Body of pancreas (tissue), 4 donors: ENCODE results near the gene ADAMTS19. TPM values are rescaled to one million over a fixed set of nuclear protein-coding genes. Genes with fewer than 3 reads are reported as not detected.

Experiments
- ATAC-seq: fragments of 150-250 bp; one replicate; pipeline ENCODE4 v1.9.1; 2016
- DNase-seq, 4 donors: peaks; one replicate each; pipeline ENCODE4 v3.0.0-alpha.2; 2019
- H3K27ac ChIP-seq, 4 donors: fragments of 200-600 bp; sonication (generic); 1 replicate in 3 of 4; 2 replicates in 1 of 4; pipeline versions ENCODE4 v1.5.1 to v1.6.1; 2016 to 2019; ENCODE audit warnings: mild to moderate bottlenecking in 1 of 4, mixed read lengths in 1 of 4, moderate library complexity in 1 of 4
- H3K27me3 ChIP-seq, 2 donors: fragments of 200-600 bp; sonication (generic); one replicate each; pipeline ENCODE4 v1.6.0; 2016; ENCODE audit warnings: mild to moderate bottlenecking in 1 of 2
- H3K36me3 ChIP-seq, 2 donors: fragments of 200-600 bp; sonication (generic); replicated peaks in 1 of 2; 2 replicates each; pipeline ENCODE4 v1.5.1; 2016; ENCODE audit warnings: low read depth in 2 of 2; ENCODE audit not compliant: insufficient read depth in 1 of 2
- H3K4me1 ChIP-seq: fragments of 200-600 bp; sonication (generic); one replicate; pipeline ENCODE4 v1.6.0; 2016
- H3K4me3 ChIP-seq, 2 donors: fragments of 200-600 bp; sonication (generic); 1 replicate in 1 of 2; 2 replicates in 1 of 2; pipeline ENCODE4 v1.5.1; 2016 to 2019
- H3K9me3 ChIP-seq, 3 donors: fragments of 200-600 bp; sonication (generic); 1 replicate in 2 of 3; 2 replicates in 1 of 3; pipeline ENCODE4 v1.5.1; 2016
- CTCF ChIP-seq, 7 experiments: fragments of 450-650 bp in 4 of 7; fragments of 200-600 bp in 3 of 7; sonication (generic) in 3 of 7; IDR thresholded peaks; one replicate each; pipeline ENCODE4 v1.5.1; 2016 to 2019; ENCODE audit warnings: antibody characterized with exemption in 7 of 7
- POLR2A ChIP-seq, 3 donors: fragments of 450-650 bp; IDR thresholded peaks; one replicate each; pipeline ENCODE4 v1.6.1; 2016; ENCODE audit warnings: antibody characterized with exemption in 3 of 3, mild to moderate bottlenecking in 2 of 3
- WGBS, 2 donors: methylation state at CpG; one replicate each; pipeline ENCODE4 v1.1.5; 2017; 5-methylcytosine and 5-hydroxymethylcytosine counted together
- intact Hi-C: fragments of 100-400 bp; cut with DNase I; formaldehyde crosslinking; loops from one replicate; pipeline ENCODE4 v1.15.1; 2023
- total RNA-seq, 2 donors: library from RNA; depleted of rRNA; stranded (reverse); fragments of >200 nt; gene quantifications; one replicate each; pipeline ENCODE4 v1.1.0, GENCODE V29; 2016

Gene ADAMTS19
- total RNA-seq, 2 donors from 2014 or later = 0.26 to 1.3 TPM

GRCh38 chr5:129438322-129438721 lies 21.8 kb upstream of the ADAMTS19 start:
- H3K9me3 ChIP-seq = no peaks in the 10 kb centered on the region
- peak overlapping the region in 3 of 4 donors; percentile 47 to 74 (median 60) for H3K27ac ChIP-seq
- H3K27me3 ChIP-seq = no peaks in the 10 kb centered on the region
- intact Hi-C loops = no loop called here
- peaks cover 9% of the 10 kb centered on the region for H3K4me1 ChIP-seq
- WGBS, 2 donors = 32 to 35% methylated on average over 3 of the region's 3 CpGs
- peak in 3 of 4 donors; percentile 35 to 49 (median 48) for DNase-seq
- TF ChIP-seq POLR2A (IDR thresholded peaks at IDR 0.05) (peak in 2 of 3 donors; percentile 31 to 44), CTCF (IDR thresholded peaks at IDR 0.05) (peak in 1 of 7 experiments; percentile 10)
- peak; percentile 45 for ATAC-seq
- H3K36me3 ChIP-seq = no peaks in the 10 kb centered on the region
- no peak overlapping the region for H3K4me3 ChIP-seq

DNA sequence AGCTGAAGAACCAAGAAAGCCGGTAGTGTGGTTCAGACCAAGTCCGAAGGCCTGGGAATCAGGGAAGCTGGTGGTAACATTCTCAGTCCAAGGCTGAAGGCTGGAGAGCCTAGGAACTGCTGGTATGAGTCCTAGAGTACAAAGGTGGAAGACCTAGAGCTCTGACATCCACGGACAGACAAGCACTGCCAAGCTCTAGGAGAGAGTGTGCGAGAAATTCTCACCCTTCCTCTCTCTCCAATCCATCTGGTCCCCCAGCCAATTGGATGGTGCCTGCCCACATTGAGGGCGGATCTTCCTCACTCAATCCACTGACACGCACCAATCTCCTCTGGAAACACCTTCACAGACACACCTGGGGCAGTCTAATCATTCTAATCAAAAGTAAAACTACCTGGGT lies 19.7 kb upstream of the ADAMTS19 start:
- Histone ChIP-seq H3K4me1 (peaks cover 9% of the 10 kb centered on the region), H3K9me3 (no peaks in the 10 kb centered on the region), H3K27me3 (no peaks in the 10 kb centered on the region), H3K4me3 (peak overlapping the region in 1 of 2 donors; percentile 21), H3K27ac (peak overlapping the region in 3 of 4 donors; percentile 60 to 75 (median 74)), H3K36me3 (no peaks in the 10 kb centered on the region)
- WGBS, 2 donors = 30 to 32% methylated on average over 6 of the region's 6 CpGs
- intact Hi-C loops = no loop called here
- peak; percentile 64 to 82 (median 74) for DNase-seq
- TF ChIP-seq POLR2A (IDR thresholded peaks at IDR 0.05) = peak; percentile 23 to 78 (median 70)
- TF ChIP-seq CTCF (IDR thresholded peaks at IDR 0.05) = no peak
- peak; percentile 90 for ATAC-seq

DNA sequence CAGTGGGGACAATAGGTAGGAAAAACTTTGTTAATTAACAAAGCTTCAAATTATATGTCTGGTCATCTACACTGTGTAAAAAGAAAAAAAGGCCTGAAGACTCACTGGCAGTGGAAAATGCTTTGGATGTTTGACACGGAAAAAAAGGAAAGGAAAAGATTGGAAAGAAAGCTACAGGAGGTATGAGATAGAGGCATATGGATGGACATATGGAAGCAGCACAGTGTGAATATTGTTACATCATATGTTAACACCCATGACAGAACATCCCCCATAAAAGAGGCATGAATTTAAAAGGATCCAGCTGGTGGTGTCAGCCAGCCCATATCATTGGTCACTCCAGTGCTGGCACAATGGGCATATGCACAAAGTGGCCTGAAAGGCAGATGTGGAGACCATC lies 19.0 kb upstream of the ADAMTS19 start:
- DNase-seq (no peak), ATAC-seq (no peak)
- 63 to 69% methylated on average over 1 of the region's 1 CpG for WGBS, 2 donors
- intact Hi-C loops = no loop called here
- Histone ChIP-seq H3K36me3 (no peaks in the 10 kb centered on the region), H3K4me1 (peaks cover 9% of the 10 kb centered on the region), H3K27me3 (no peaks in the 10 kb centered on the region), H3K9me3 (no peaks in the 10 kb centered on the region), H3K4me3 (no peak overlapping the region), H3K27ac (peak overlapping the region in 2 of 4 donors; percentile 60 to 75)
- TF ChIP-seq CTCF (IDR thresholded peaks at IDR 0.05) (no peak), POLR2A (IDR thresholded peaks at IDR 0.05) (no peak)

- TF ChIP-seq POLR2A (IDR thresholded peaks at IDR 0.05) (no peak), CTCF (IDR thresholded peaks at IDR 0.05) (no peak)
- WGBS, 2 donors = 90 to 92% methylated on average over 2 of the region's 2 CpGs
- Histone ChIP-seq H3K36me3 (no peaks in the 10 kb centered on the region), H3K27ac (no peak overlapping the region), H3K4me1 (no peaks in the 10 kb centered on the region), H3K4me3 (no peak overlapping the region), H3K9me3 (no peaks in the 10 kb centered on the region), H3K27me3 (no peaks in the 10 kb centered on the region)
- DNase-seq (no peak), ATAC-seq (no peak)
- intact Hi-C loops = no loop called here
Observed at GRCh38 chr5:129445379-129445778, 14.7 kb upstream of the ADAMTS19 start.

- Histone ChIP-seq H3K27me3 (no peaks in the 10 kb centered on the region), H3K36me3 (no peaks in the 10 kb centered on the region), H3K27ac (no peak overlapping the region), H3K9me3 (no peaks in the 10 kb centered on the region), H3K4me3 (no peak overlapping the region), H3K4me1 (no peaks in the 10 kb centered on the region)
- no peak for DNase-seq
- intact Hi-C loops = no loop called here
- WGBS, 2 donors = 88 to 92% methylated on average over 2 of the region's 2 CpGs
- TF ChIP-seq CTCF (IDR thresholded peaks at IDR 0.05) (no peak), POLR2A (IDR thresholded peaks at IDR 0.05) (no peak)
- no peak for ATAC-seq
Observed at GRCh38 chr5:129447968-129448367, 12.1 kb upstream of the ADAMTS19 start.
